ENCODE data around the gene FKBP2.

The FKBP2 gene

DNA sequence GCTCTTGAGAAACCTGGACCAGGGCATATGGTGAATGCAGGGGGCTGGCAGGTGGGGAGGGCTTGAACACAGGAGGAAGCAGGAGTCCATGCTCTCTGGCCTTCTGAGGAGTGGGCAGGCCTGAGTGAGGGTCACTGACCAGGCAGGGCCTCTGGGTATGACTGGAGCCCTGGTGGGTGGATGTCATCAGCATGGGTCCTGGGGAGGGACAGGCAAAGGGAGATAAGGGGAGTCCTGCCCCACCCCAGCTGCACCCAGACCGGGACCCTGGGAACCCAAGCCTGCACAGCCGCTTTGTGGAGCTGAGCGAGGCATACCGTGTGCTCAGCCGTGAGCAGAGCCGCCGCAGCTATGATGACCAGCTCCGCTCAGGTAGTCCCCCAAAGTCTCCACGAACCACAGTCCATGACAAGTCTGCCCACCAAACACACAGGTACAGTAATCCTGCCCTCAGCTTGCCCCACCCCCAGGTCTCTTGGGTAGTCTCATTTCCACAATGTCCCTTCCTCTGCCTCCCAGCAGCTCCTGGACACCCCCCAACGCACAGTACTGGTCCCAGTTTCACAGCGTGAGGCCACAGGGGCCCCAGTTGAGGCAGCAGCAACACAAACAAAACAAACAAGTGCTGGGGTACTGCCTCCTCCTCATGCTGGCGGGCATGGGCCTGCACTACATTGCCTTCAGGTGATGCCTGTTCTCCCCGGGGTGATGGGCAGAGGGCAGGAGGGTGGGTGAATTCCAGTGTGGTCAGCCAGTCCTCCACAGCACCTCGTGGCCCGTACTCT lies 8.5 kb upstream of the FKBP2 start:
- FAIRE-seq, result no peak
- DNase-seq (ENCODE audit: insufficient read length, low spot score), result no peak
- no peak for TF ChIP-seq POU2F2 (IDR thresholded peaks at IDR 0.05; ENCODE audit: low read depth, low read length)
- TF ChIP-seq TAF1 (IDR thresholded peaks at IDR 0.05; ENCODE audit: low read depth, low read length), result no peak
- no peak for TF ChIP-seq POLR2AphosphoS5 (IDR thresholded peaks at IDR 0.05; ENCODE audit: low read depth, low read length)
- no peak for TF ChIP-seq POLR2A (IDR thresholded peaks at IDR 0.05; ENCODE audit: low read depth, low read length)
- no peak for TF ChIP-seq PAX5 (IDR thresholded peaks at IDR 0.05; ENCODE audit: insufficient read depth, low read length, severe bottlenecking)
- no peak for TF ChIP-seq SPI1 (IDR thresholded peaks at IDR 0.05; ENCODE audit: low read depth, low read length)

DNA sequence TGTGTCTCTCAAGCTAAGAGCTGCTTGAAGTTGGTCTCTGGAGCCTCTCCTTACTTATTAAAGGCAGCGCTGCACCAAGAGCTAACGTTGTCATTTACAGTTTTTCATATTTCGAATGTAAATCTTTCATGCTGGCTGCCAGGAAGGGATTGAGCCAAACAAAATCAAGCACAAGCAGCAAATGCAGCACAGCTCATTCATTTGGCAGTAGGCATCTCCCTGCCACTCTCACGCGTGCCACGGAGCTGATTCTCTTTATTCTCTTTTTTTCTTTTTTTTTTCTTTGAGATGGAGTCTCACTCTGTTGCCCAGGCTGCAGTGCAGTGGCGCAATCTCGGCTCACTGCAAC lies 8.0 kb upstream of the FKBP2 start:
- no peak for FAIRE-seq
- no peak for DNase-seq (ENCODE audit: insufficient read length, low spot score)
- TF ChIP-seq SPI1 (IDR thresholded peaks at IDR 0.05; ENCODE audit: low read depth, low read length) (no peak), POU2F2 (IDR thresholded peaks at IDR 0.05; ENCODE audit: low read depth, low read length) (no peak), PAX5 (IDR thresholded peaks at IDR 0.05; ENCODE audit: insufficient read depth, low read length, severe bottlenecking) (no peak), POLR2A (IDR thresholded peaks at IDR 0.05; ENCODE audit: low read depth, low read length) (no peak), POLR2AphosphoS5 (IDR thresholded peaks at IDR 0.05; ENCODE audit: low read depth, low read length) (no peak), TAF1 (IDR thresholded peaks at IDR 0.05; ENCODE audit: low read depth, low read length) (no peak)

DNA sequence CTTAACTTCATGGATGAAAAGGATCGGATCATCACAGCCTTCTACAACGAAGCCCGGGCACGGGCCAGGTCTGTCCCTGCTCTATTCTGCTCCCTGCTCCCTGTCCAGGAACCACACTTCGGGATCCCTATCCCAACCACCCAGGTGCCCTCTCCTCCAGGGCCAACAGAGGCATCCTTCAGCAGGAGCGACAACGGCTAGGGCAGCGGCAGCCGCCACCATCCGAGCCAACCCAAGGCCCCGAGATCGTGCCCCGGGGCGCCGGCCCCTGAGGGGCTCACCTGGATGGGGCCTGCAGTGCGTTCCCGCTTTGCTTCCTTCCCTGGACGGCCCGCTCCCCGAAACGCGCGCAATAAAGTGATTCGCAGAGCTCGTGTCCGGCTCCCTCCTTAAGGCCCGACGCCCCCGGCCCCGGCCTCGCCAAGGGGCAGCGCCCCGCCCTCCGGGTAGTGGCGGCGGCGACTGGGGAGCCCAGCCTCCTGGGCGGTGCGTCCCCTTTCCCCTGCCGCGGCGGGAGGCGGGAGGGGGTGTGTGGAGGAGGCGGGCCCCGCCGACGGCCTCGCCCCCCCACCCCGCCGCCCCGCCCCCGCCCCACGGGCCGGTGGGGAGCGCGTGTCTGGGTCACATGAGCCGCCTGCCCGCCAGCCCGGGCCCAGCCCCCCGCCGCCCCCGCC lies 6.8 kb upstream of the FKBP2 start, which contains the start of gene VEGFB:
Gene VEGFB (plus strand): TSS at position 672 of the 674 bp plus-strand sequence. CDS start 250 bp downstream, outside the sequence.
- FAIRE-seq (peak; percentile 56), DNase-seq (ENCODE audit: insufficient read length, low spot score) (peak; percentile 77)
- no peak for TF ChIP-seq POLR2A (IDR thresholded peaks at IDR 0.05; ENCODE audit: low read depth, low read length)
- TF ChIP-seq TAF1 (IDR thresholded peaks at IDR 0.05; ENCODE audit: low read depth, low read length), result no peak
- no peak for TF ChIP-seq POU2F2 (IDR thresholded peaks at IDR 0.05; ENCODE audit: low read depth, low read length)
- no peak for TF ChIP-seq POLR2AphosphoS5 (IDR thresholded peaks at IDR 0.05; ENCODE audit: low read depth, low read length)
- TF ChIP-seq SPI1 (IDR thresholded peaks at IDR 0.05; ENCODE audit: low read depth, low read length), result no peak
- no peak for TF ChIP-seq PAX5 (IDR thresholded peaks at IDR 0.05; ENCODE audit: insufficient read depth, low read length, severe bottlenecking)

DNA sequence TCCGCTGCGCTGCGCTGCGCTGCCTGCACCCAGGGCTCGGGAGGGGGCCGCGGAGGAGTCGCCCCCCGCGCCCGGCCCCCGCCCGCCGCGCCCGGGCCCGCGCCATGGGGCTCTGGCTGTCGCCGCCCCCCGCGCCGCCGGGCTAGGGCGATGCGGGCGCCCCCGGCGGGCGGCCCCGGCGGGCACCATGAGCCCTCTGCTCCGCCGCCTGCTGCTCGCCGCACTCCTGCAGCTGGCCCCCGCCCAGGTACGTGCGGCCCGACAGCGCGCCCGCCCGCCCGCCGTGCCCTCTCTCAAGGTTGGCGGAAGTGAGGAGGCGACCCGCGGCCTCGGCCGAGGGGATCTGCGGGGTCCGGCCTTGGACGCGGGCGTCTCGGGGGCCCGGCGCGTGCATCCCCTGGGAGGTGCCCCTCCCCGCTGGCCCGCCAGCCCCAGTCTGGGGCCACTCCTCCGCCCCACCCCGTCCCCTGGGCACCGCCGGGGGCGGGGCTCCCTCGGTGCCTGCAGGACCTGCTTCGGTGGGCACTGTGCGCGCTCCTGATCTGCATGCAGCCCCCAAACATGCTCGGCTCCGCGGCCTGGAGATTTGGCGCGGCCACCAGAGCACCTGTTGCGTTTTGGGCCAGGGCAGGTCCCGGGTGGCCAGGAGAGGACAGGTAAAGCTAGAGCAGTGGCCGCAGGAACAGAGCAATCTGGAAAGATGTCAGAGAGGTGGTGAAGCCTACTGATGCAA lies 6.1 kb upstream of the FKBP2 start:
- TF ChIP-seq POLR2AphosphoS5 (IDR thresholded peaks at IDR 0.05; ENCODE audit: low read depth, low read length) (no peak), SPI1 (IDR thresholded peaks at IDR 0.05; ENCODE audit: low read depth, low read length) (no peak), TAF1 (IDR thresholded peaks at IDR 0.05; ENCODE audit: low read depth, low read length) (0 out of 2 replicates have a peak, but pooled peaks have one; percentile 13), PAX5 (IDR thresholded peaks at IDR 0.05; ENCODE audit: insufficient read depth, low read length, severe bottlenecking) (no peak), POU2F2 (IDR thresholded peaks at IDR 0.05; ENCODE audit: low read depth, low read length) (no peak), POLR2A (IDR thresholded peaks at IDR 0.05; ENCODE audit: low read depth, low read length) (no peak)
- DNase-seq (ENCODE audit: insufficient read length, low spot score) (no peak), FAIRE-seq (peak; percentile 77)

DNA sequence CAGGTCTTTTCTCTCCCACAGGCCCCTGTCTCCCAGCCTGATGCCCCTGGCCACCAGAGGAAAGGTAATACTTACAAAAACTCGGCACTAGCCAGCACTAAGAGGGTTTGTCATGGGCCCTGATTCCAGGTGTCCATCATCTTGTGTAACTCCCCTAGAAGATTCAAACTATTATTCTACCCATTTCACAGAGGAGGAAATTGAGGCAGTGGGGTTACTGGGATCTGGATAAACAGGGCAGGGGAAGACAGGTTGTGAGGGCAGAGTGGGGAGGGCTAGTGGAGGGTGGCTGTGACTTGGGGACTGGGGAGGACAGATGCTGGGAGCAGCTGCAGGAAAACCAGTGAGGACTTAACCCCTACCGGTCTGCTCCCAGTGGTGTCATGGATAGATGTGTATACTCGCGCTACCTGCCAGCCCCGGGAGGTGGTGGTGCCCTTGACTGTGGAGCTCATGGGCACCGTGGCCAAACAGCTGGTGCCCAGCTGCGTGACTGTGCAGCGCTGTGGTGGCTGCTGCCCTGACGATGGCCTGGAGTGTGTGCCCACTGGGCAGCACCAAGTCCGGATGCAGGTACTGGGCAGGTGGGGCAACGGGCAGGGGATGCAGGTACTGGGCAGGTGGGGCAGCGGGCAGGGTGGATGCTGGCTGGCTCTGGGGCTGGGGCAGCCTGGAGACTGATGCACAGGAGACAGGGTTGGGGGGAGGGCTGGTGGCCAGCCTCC lies 5.3 kb upstream of the FKBP2 start:
- no peak for TF ChIP-seq POU2F2 (IDR thresholded peaks at IDR 0.05; ENCODE audit: low read depth, low read length)
- TF ChIP-seq TAF1 (IDR thresholded peaks at IDR 0.05; ENCODE audit: low read depth, low read length), result no peak
- TF ChIP-seq POLR2AphosphoS5 (IDR thresholded peaks at IDR 0.05; ENCODE audit: low read depth, low read length), result no peak
- TF ChIP-seq SPI1 (IDR thresholded peaks at IDR 0.05; ENCODE audit: low read depth, low read length), result no peak
- FAIRE-seq (peak; percentile 28), DNase-seq (ENCODE audit: insufficient read length, low spot score) (no peak)

DNA sequence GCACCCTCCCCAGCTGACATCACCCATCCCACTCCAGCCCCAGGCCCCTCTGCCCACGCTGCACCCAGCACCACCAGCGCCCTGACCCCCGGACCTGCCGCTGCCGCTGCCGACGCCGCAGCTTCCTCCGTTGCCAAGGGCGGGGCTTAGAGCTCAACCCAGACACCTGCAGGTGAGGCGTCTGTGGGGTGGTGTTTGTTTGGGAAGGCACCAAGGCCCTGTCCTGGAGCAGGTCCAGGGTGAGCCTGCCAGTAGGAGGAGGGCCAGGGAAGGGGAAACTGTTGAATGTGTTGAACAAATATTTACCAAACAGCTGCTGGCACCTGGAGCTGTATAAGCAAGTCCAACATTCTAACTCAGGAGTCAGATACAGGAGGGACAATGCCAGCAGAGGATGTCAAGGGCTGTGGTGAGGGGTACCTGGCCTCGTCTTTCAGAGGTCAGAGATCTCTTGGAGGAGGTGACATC lies 3.4 kb upstream of the FKBP2 start:
- FAIRE-seq (no peak), DNase-seq (ENCODE audit: insufficient read length, low spot score) (no peak)
- TF ChIP-seq TAF1 (IDR thresholded peaks at IDR 0.05; ENCODE audit: low read depth, low read length), result no peak
- no peak for TF ChIP-seq POLR2A (IDR thresholded peaks at IDR 0.05; ENCODE audit: low read depth, low read length)
- TF ChIP-seq POLR2AphosphoS5 (IDR thresholded peaks at IDR 0.05; ENCODE audit: low read depth, low read length), result no peak
- no peak for TF ChIP-seq POU2F2 (IDR thresholded peaks at IDR 0.05; ENCODE audit: low read depth, low read length)
- TF ChIP-seq SPI1 (IDR thresholded peaks at IDR 0.05; ENCODE audit: low read depth, low read length), result no peak
- TF ChIP-seq PAX5 (IDR thresholded peaks at IDR 0.05; ENCODE audit: insufficient read depth, low read length, severe bottlenecking), result no peak

DNA sequence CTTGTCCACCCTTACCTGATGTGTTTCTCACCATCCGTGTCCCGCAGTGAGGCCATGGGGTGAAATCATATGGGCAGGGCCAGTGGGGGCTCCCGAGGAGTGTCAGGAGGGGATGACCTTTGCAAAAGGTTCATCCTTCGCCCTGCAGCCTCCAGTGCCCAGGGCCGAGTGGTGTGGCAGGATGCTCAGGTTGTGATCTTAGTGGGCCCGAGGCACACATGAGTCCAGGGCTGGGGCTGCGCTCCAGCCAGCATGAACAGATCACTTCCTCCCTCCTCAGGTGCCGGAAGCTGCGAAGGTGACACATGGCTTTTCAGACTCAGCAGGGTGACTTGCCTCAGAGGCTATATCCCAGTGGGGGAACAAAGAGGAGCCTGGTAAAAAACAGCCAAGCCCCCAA lies 2.8 kb upstream of the FKBP2 start:
- FAIRE-seq (peak; percentile 74), DNase-seq (ENCODE audit: insufficient read length, low spot score) (no peak)
- TF ChIP-seq PAX5 (IDR thresholded peaks at IDR 0.05; ENCODE audit: insufficient read depth, low read length, severe bottlenecking) (no peak), POLR2A (IDR thresholded peaks at IDR 0.05; ENCODE audit: low read depth, low read length) (peak; percentile 54; the same call in 1 of the 2 replicates), SPI1 (IDR thresholded peaks at IDR 0.05; ENCODE audit: low read depth, low read length) (peak; percentile 84), TAF1 (IDR thresholded peaks at IDR 0.05; ENCODE audit: low read depth, low read length) (no peak), POU2F2 (IDR thresholded peaks at IDR 0.05; ENCODE audit: low read depth, low read length) (no peak), POLR2AphosphoS5 (IDR thresholded peaks at IDR 0.05; ENCODE audit: low read depth, low read length) (no peak)

DNA sequence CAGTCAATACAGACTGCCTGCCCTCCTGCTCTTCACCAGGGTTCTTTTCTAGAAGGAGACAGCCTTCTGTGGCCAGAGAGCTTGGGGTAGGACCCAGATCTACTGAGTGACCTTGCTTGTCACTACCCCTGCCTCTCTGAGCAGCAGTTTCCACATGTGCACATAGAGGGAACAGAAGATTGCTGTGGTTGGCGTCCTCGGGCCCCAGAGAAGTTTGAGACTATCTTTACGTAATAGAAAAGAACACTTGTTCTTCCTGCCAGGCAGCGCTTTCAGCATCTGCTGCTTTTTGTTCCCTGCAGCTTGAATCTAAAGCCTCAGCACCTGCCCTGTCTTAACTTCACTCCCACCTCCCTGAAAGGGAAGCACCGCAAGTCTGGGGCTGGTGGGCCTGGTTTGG lies 1.9 kb upstream of the FKBP2 start:
- FAIRE-seq (no peak), DNase-seq (ENCODE audit: insufficient read length, low spot score) (no peak)
- no peak for TF ChIP-seq POLR2A (IDR thresholded peaks at IDR 0.05; ENCODE audit: low read depth, low read length)
- no peak for TF ChIP-seq PAX5 (IDR thresholded peaks at IDR 0.05; ENCODE audit: insufficient read depth, low read length, severe bottlenecking)
- no peak for TF ChIP-seq POU2F2 (IDR thresholded peaks at IDR 0.05; ENCODE audit: low read depth, low read length)
- TF ChIP-seq TAF1 (IDR thresholded peaks at IDR 0.05; ENCODE audit: low read depth, low read length), result no peak
- TF ChIP-seq POLR2AphosphoS5 (IDR thresholded peaks at IDR 0.05; ENCODE audit: low read depth, low read length), result no peak
- TF ChIP-seq SPI1 (IDR thresholded peaks at IDR 0.05; ENCODE audit: low read depth, low read length), result no peak
